HepG2 (cell line): ENCODE data around the gene SHROOM1. TPM values are rescaled to one million over a fixed set of nuclear protein-coding genes. Genes with fewer than 3 reads are reported as not detected.
A peak's percentile ranks its signal among the peaks of the same experiment; 100 is the strongest.

Experiments
- ARID2 ChIP-seq: sonication (generic); formaldehyde crosslinking; IDR thresholded peaks from 2 replicates; pipeline ENCODE4 v1.8.1; 2022; ENCODE audit warnings: mild to moderate bottlenecking, missing genetic modification reagents, borderline replicate concordance
- KLF13 ChIP-seq: sonication (generic); formaldehyde crosslinking; IDR thresholded peaks from 2 replicates; pipeline ENCODE4 v1.4.0; 2020; ENCODE audit warnings: mild to moderate bottlenecking, missing genetic modification reagents
- MATR3 ChIP-seq: sonication (generic); formaldehyde crosslinking; IDR thresholded peaks from 2 replicates; pipeline ENCODE4 v1.4.0; 2020; ENCODE audit warnings: missing genetic modification reagents
- ZNF274 ChIP-seq: sonication (generic); formaldehyde crosslinking; IDR thresholded peaks from 2 replicates; pipeline ENCODE4 v1.5.1; 2020; ENCODE audit warnings: mild to moderate bottlenecking, missing genetic modification reagents
- ZNF737 ChIP-seq: sonication (generic); formaldehyde crosslinking; IDR thresholded peaks from 2 replicates; pipeline ENCODE4 v1.5.0; 2020; ENCODE audit warnings: missing genetic modification reagents, mild to moderate bottlenecking, borderline replicate concordance
- ZSCAN30 ChIP-seq: sonication (generic); formaldehyde crosslinking; IDR thresholded peaks from 2 replicates; pipeline ENCODE4 v1.5.0; 2020; ENCODE audit warnings: mild to moderate bottlenecking, missing genetic modification reagents
- ZSCAN31 ChIP-seq: sonication (generic); formaldehyde crosslinking; IDR thresholded peaks from 2 replicates; pipeline ENCODE4 v1.5.0; 2020; ENCODE audit warnings: low read depth, mild to moderate bottlenecking, missing genetic modification reagents
- polyA plus RNA-seq, 8 experiments: library from polyadenylated mRNA; depleted of rRNA in 3 of 8; stranded (reverse) in 7 of 8; unstranded in 1 of 8; fragments of >200 nt; fragmentation: Illumina TruSeq in 4 of 8; extraction: Trizol in 4 of 8; gene quantifications; 2 replicates each; pipeline versions ENCODE4 v1.2.1 to v1.2.3, GENCODE V29; 2011 to 2016; ENCODE audit warnings: low read depth in 4 of 8, missing spikeins in 1 of 8, mixed read lengths in 1 of 8; ENCODE audit not compliant: insufficient read depth in 1 of 8
- total RNA-seq, 5 experiments: library from RNA; depleted of rRNA; stranded (reverse); fragments of >200 nt; fragmentation: Illumina TruSeq; extraction: Trizol; gene quantifications; 2 replicates each; pipeline ENCODE4 v1.2.3, GENCODE V29; 2016; ENCODE audit warnings: low read depth in 1 of 5
- TF ChIP-seq, protein P1 (sequence below): sonication (generic); formaldehyde crosslinking; IDR thresholded peaks from 2 replicates; pipeline ENCODE4 v1.5.0; 2020; ENCODE audit warnings: missing genetic modification reagents
- TF ChIP-seq, protein P2 (sequence below): IDR thresholded peaks from 2 replicates; pipeline ENCODE4 v1.6.1; 2016; ENCODE audit warnings: low read depth, missing genetic modification reagents, missing compliant biosample characterization
- TF ChIP-seq, protein P3 (sequence below): sonication (generic); formaldehyde crosslinking; IDR thresholded peaks from 2 replicates; pipeline ENCODE4 v1.5.1; 2020; ENCODE audit warnings: missing genetic modification reagents, mild to moderate bottlenecking, borderline replicate concordance
- TF ChIP-seq, protein P4 (sequence below): sonication (generic); formaldehyde crosslinking; IDR thresholded peaks from 2 replicates; pipeline ENCODE4 v1.9.0; 2021; ENCODE audit warnings: mild to moderate bottlenecking, missing genetic modification reagents
- TF ChIP-seq, protein P5 (sequence below): sonication (generic); formaldehyde crosslinking; conservative IDR thresholded peaks from 2 replicates; pipeline ENCODE4 v1.8.0; 2022; ENCODE audit warnings: mild to moderate bottlenecking, moderate library complexity, missing genetic modification reagents

Gene SHROOM1
- total and polyA plus RNA-seq, 2 of the 13 experiments (the other 11 are each of a cell fraction or from before 2014, with no cell fraction given), result 18.2 to 25.7 TPM

DNA sequence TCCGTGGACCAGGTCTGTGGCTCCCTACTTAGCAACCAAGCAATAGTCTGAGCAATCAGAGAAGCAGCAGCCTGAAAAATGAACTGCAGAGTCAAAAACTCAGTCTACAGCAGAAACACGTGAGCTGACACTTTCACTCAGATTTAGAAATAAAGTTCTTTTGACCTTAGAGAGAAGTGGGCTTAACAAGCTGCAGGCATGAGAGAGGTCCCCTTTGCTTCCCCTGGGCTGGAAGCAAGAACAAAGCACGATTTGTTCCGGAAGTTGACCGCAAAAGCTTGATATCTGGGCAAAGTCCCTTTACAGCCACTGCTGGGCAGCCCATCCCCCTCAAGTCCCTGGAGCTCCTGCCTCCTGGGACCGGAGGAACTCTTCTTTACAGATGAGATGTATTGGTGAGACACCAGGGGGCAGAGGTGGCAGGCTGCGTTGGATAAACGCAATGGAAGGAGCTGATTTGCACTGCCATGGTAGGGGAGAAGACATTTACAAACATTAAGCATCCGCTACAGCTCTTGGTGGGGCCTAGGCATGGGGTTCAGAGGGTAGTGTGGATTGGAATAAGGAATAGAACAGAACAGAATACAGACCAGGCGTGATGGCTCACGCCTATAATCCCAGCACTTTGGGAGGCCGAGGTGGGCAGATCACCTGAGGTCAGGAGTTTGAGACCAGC lies 23.1 kb downstream of the SHROOM1 start (continued):
- TF ChIP-seq, protein P1, sequence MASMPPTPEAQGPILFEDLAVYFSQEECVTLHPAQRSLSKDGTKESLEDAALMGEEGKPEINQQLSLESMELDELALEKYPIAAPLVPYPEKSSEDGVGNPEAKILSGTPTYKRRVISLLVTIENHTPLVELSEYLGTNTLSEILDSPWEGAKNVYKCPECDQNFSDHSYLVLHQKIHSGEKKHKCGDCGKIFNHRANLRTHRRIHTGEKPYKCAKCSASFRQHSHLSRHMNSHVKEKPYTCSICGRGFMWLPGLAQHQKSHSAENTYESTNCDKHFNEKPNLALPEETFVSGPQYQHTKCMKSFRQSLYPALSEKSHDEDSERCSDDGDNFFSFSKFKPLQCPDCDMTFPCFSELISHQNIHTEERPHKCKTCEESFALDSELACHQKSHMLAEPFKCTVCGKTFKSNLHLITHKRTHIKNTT (CRISPR knock-in tag), result no peak
- TF ChIP-seq KLF13 (CRISPR knock-in tag), result no peak
- TF ChIP-seq ARID2 (CRISPR knock-in tag), result peak; percentile 84; the same call in 1 of the 2 replicates
- no peak for TF ChIP-seq ZSCAN30 (CRISPR knock-in tag)
- no peak for TF ChIP-seq MATR3 (CRISPR knock-in tag)
- TF ChIP-seq, protein P2, sequence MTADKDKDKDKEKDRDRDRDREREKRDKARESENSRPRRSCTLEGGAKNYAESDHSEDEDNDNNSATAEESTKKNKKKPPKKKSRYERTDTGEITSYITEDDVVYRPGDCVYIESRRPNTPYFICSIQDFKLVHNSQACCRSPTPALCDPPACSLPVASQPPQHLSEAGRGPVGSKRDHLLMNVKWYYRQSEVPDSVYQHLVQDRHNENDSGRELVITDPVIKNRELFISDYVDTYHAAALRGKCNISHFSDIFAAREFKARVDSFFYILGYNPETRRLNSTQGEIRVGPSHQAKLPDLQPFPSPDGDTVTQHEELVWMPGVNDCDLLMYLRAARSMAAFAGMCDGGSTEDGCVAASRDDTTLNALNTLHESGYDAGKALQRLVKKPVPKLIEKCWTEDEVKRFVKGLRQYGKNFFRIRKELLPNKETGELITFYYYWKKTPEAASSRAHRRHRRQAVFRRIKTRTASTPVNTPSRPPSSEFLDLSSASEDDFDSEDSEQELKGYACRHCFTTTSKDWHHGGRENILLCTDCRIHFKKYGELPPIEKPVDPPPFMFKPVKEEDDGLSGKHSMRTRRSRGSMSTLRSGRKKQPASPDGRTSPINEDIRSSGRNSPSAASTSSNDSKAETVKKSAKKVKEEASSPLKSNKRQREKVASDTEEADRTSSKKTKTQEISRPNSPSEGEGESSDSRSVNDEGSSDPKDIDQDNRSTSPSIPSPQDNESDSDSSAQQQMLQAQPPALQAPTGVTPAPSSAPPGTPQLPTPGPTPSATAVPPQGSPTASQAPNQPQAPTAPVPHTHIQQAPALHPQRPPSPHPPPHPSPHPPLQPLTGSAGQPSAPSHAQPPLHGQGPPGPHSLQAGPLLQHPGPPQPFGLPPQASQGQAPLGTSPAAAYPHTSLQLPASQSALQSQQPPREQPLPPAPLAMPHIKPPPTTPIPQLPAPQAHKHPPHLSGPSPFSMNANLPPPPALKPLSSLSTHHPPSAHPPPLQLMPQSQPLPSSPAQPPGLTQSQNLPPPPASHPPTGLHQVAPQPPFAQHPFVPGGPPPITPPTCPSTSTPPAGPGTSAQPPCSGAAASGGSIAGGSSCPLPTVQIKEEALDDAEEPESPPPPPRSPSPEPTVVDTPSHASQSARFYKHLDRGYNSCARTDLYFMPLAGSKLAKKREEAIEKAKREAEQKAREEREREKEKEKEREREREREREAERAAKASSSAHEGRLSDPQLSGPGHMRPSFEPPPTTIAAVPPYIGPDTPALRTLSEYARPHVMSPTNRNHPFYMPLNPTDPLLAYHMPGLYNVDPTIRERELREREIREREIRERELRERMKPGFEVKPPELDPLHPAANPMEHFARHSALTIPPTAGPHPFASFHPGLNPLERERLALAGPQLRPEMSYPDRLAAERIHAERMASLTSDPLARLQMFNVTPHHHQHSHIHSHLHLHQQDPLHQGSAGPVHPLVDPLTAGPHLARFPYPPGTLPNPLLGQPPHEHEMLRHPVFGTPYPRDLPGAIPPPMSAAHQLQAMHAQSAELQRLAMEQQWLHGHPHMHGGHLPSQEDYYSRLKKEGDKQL (CRISPR knock-in tag), result peak; percentile 34; the same call in 1 of the 2 replicates
- peak; percentile 98 for TF ChIP-seq ZSCAN31 (CRISPR knock-in tag)
- TF ChIP-seq, protein P3, sequence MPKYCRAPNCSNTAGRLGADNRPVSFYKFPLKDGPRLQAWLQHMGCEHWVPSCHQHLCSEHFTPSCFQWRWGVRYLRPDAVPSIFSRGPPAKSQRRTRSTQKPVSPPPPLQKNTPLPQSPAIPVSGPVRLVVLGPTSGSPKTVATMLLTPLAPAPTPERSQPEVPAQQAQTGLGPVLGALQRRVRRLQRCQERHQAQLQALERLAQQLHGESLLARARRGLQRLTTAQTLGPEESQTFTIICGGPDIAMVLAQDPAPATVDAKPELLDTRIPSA, result no peak
- no peak for TF ChIP-seq ZNF737 (CRISPR knock-in tag)
- TF ChIP-seq, protein P4, sequence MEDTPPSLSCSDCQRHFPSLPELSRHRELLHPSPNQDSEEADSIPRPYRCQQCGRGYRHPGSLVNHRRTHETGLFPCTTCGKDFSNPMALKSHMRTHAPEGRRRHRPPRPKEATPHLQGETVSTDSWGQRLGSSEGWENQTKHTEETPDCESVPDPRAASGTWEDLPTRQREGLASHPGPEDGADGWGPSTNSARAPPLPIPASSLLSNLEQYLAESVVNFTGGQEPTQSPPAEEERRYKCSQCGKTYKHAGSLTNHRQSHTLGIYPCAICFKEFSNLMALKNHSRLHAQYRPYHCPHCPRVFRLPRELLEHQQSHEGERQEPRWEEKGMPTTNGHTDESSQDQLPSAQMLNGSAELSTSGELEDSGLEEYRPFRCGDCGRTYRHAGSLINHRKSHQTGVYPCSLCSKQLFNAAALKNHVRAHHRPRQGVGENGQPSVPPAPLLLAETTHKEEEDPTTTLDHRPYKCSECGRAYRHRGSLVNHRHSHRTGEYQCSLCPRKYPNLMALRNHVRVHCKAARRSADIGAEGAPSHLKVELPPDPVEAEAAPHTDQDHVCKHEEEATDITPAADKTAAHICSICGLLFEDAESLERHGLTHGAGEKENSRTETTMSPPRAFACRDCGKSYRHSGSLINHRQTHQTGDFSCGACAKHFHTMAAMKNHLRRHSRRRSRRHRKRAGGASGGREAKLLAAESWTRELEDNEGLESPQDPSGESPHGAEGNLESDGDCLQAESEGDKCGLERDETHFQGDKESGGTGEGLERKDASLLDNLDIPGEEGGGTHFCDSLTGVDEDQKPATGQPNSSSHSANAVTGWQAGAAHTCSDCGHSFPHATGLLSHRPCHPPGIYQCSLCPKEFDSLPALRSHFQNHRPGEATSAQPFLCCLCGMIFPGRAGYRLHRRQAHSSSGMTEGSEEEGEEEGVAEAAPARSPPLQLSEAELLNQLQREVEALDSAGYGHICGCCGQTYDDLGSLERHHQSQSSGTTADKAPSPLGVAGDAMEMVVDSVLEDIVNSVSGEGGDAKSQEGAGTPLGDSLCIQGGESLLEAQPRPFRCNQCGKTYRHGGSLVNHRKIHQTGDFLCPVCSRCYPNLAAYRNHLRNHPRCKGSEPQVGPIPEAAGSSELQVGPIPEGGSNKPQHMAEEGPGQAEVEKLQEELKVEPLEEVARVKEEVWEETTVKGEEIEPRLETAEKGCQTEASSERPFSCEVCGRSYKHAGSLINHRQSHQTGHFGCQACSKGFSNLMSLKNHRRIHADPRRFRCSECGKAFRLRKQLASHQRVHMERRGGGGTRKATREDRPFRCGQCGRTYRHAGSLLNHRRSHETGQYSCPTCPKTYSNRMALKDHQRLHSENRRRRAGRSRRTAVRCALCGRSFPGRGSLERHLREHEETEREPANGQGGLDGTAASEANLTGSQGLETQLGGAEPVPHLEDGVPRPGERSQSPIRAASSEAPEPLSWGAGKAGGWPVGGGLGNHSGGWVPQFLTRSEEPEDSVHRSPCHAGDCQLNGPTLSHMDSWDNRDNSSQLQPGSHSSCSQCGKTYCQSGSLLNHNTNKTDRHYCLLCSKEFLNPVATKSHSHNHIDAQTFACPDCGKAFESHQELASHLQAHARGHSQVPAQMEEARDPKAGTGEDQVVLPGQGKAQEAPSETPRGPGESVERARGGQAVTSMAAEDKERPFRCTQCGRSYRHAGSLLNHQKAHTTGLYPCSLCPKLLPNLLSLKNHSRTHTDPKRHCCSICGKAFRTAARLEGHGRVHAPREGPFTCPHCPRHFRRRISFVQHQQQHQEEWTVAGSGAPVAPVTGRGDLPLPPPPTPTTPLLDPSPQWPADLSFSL (CRISPR knock-in tag), result no peak
- TF ChIP-seq, protein P5, sequence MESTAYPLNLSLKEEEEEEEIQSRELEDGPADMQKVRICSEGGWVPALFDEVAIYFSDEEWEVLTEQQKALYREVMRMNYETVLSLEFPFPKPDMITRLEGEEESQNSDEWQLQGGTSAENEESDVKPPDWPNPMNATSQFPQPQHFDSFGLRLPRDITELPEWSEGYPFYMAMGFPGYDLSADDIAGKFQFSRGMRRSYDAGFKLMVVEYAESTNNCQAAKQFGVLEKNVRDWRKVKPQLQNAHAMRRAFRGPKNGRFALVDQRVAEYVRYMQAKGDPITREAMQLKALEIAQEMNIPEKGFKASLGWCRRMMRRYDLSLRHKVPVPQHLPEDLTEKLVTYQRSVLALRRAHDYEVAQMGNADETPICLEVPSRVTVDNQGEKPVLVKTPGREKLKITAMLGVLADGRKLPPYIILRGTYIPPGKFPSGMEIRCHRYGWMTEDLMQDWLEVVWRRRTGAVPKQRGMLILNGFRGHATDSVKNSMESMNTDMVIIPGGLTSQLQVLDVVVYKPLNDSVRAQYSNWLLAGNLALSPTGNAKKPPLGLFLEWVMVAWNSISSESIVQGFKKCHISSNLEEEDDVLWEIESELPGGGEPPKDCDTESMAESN, result peak; percentile 78; the same call in 1 of the 2 replicates
- no peak for TF ChIP-seq ZNF274 (CRISPR knock-in tag)
